ENCODE results near the gene EFCAB14.

EFCAB14 gene, protein sequence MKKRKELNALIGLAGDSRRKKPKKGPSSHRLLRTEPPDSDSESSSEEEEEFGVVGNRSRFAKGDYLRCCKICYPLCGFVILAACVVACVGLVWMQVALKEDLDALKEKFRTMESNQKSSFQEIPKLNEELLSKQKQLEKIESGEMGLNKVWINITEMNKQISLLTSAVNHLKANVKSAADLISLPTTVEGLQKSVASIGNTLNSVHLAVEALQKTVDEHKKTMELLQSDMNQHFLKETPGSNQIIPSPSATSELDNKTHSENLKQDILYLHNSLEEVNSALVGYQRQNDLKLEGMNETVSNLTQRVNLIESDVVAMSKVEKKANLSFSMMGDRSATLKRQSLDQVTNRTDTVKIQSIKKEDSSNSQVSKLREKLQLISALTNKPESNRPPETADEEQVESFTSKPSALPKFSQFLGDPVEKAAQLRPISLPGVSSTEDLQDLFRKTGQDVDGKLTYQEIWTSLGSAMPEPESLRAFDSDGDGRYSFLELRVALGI

GRCh38 chr1:46718727-46719622 is at the start of gene EFCAB14:
TSS of gene EFCAB14 (minus strand) at chr1:46719114. CDS start at chr1:46718087, 1,027 bp downstream.
- peak; percentile 91 for DNase-seq (ENCODE audit: low read depth)
- TF ChIP-seq, protein P1, sequence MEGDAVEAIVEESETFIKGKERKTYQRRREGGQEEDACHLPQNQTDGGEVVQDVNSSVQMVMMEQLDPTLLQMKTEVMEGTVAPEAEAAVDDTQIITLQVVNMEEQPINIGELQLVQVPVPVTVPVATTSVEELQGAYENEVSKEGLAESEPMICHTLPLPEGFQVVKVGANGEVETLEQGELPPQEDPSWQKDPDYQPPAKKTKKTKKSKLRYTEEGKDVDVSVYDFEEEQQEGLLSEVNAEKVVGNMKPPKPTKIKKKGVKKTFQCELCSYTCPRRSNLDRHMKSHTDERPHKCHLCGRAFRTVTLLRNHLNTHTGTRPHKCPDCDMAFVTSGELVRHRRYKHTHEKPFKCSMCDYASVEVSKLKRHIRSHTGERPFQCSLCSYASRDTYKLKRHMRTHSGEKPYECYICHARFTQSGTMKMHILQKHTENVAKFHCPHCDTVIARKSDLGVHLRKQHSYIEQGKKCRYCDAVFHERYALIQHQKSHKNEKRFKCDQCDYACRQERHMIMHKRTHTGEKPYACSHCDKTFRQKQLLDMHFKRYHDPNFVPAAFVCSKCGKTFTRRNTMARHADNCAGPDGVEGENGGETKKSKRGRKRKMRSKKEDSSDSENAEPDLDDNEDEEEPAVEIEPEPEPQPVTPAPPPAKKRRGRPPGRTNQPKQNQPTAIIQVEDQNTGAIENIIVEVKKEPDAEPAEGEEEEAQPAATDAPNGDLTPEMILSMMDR (conservative IDR thresholded peaks at IDR 0.05; ENCODE audit: low read depth, low read length): no peak
- H3K4me3 ChIP-seq (ENCODE audit: low read depth, low read length): peak within 1 kb of the TSS; percentile 91

DNA sequence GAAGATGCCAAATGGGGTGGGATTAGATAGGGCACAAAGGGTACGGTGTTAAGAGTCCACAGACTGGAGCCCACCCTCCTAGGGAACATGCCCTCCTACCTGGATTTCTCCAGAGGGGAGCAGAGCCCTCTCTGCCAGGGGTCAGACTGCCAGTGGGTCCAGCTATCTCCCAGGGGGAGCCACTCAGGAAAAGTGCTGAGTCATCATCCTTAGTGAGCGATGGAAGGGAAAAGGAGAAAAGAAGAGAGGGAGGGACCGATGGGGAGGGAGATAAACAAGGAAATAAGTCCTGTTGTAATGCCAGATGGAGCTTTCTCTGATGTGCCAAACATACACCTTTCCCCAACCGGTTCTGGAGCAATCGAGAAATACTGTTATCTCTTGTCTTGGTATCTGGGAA is 49.5 kb upstream of the EFCAB14 start:
- TF ChIP-seq, protein P1 (conservative IDR thresholded peaks at IDR 0.05; ENCODE audit: low read depth, low read length): no peak
- DNase-seq (ENCODE audit: low read depth): no peak
- no peak overlapping the region for H3K4me3 ChIP-seq (ENCODE audit: low read depth, low read length)

DNA sequence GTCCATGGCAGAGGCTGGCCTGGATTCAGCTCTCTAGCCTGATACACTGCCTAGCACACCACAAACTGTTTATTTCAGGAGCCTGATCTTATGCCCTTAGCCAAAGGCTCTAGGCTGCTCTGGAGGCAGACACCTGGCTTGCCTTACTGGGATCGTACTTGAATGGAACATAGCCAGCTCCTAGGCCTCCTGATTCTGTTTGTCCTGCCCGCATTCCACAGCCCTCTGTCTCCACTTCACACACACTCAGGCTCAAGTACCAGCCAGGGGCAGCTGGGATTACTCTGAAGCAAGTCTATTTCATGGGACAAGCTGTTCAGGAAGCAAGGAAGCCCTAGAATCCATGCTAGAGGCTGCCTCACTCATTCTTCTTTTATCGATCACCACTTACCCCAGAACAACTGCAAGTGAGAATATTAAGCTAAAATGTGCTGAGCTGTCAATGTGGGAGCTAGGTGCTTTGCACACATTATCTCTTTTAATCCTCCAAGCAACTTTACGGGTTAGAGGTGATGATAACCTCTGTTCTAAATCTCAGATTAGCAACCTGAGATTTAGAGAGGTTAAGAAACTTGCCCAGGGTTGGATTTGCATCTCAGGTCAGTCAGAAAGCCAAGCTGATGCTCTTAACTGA is 48.9 kb upstream of the EFCAB14 start:
- DNase-seq (ENCODE audit: low read depth): no peak
- TF ChIP-seq, protein P1 (conservative IDR thresholded peaks at IDR 0.05; ENCODE audit: low read depth, low read length): no peak
- no peak overlapping the region for H3K4me3 ChIP-seq (ENCODE audit: low read depth, low read length)

- H3K4me3 ChIP-seq (ENCODE audit: low read depth, low read length): no peak overlapping the region
- TF ChIP-seq, protein P1 (conservative IDR thresholded peaks at IDR 0.05; ENCODE audit: low read depth, low read length): no peak
- no peak for DNase-seq (ENCODE audit: low read depth)
Measured at GRCh38 chr1:46764402-46764801, 45.5 kb upstream of the EFCAB14 start.

DNA sequence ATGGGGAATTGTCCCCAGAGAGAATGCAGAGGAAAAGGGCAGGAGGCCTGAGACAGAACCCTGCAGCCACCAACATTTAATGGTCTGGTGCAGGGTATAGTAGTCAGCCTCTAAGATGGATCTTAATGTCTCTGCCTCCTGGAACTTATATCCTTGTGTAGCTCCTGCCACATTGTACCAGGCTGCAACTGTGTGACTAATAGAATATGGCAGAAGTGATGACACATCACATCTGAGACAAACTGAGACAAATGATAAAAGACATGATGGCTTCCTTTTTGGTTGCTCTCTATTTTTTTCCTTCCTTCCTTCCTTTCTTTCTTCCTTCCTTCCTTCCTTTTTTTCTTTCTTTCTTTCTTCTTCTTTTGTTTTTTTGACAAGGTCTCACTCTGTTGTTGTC is 42.8 kb upstream of the EFCAB14 start:
- no peak overlapping the region for H3K4me3 ChIP-seq (ENCODE audit: low read depth, low read length)
- DNase-seq (ENCODE audit: low read depth): no peak
- TF ChIP-seq, protein P1 (conservative IDR thresholded peaks at IDR 0.05; ENCODE audit: low read depth, low read length): no peak

DNA sequence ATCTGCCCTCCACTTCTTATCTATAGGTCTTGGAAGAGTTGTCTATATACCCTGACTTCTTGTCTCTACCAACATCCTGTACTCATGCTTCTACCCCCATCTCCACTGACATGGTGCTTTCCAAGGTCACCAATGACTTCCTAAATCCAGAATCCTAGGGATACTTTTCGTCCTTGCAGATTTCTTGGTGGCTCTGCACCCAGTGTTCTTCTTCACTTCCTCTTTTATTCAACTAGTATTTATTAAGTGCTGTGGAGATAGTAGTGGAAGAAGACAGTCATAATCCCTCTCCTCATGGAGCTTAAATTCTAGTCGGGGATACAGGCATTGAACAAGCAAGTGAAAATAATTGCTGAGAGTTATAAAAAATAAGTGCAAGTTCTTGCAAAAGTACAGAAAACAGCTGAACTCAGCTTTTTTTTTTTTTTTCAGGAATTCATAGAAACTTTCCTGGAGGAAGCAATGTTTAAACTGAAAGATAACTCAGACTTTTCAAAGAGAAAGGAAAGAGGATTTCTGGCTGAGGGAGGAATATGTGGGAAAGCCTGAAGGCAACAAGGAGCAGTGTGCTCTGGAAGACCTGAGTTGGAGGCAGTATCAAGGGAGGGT is 41.7 kb upstream of the EFCAB14 start:
- no peak overlapping the region for H3K4me3 ChIP-seq (ENCODE audit: low read depth, low read length)
- no peak for DNase-seq (ENCODE audit: low read depth)
- TF ChIP-seq, protein P1 (conservative IDR thresholded peaks at IDR 0.05; ENCODE audit: low read depth, low read length): no peak

Measured in choroid plexus epithelial cell (primary cell).